HG02642 (cell line): Measurements from ENCODE around the gene KDM6B.

Source experiments
- ATAC-seq: cut with Tn5 transposase; IDR thresholded peaks from one replicate; pipeline ENCODE4 v1.9.1; 2021; ENCODE audit warnings: mild to moderate bottlenecking; ENCODE audit not compliant: unreplicated experiment, poor library complexity

Gene KDM6B

GRCh38 chr17:7839190-7839875 is 5.3 kb downstream of the KDM6B start:
- no peak for ATAC-seq

- no peak for ATAC-seq
These were observed 5.9 kb downstream of the KDM6B start for GRCh38 chr17:7839876-7840261.

- ATAC-seq = no peak
These were observed 6.4 kb downstream of the KDM6B start for GRCh38 chr17:7840441-7840840.

GRCh38 chr17:7840875-7841274 is 6.9 kb downstream of the KDM6B start:
- ATAC-seq = no peak

GRCh38 chr17:7841396-7841914 is 7.4 kb downstream of the KDM6B start:
- peak; percentile 8 for ATAC-seq

GRCh38 chr17:7841915-7842379 is 7.9 kb downstream of the KDM6B start:
- ATAC-seq = peak; percentile 31

GRCh38 chr17:7842380-7843256 is 8.6 kb downstream of the KDM6B start:
- ATAC-seq = peak; percentile 37

- ATAC-seq = no peak
These were observed 9.2 kb downstream of the KDM6B start for GRCh38 chr17:7843257-7843535.

GRCh38 chr17:7843536-7844291 is 9.7 kb downstream of the KDM6B start:
- ATAC-seq = peak; percentile 36

GRCh38 chr17:7844292-7845154 is 10.5 kb downstream of the KDM6B start:
- peak; percentile 40 for ATAC-seq

- ATAC-seq = no peak
These were observed 11.5 kb downstream of the KDM6B start for GRCh38 chr17:7845359-7846062.

- no peak for ATAC-seq
These were observed 12.2 kb downstream of the KDM6B start for GRCh38 chr17:7846063-7846735.

GRCh38 chr17:7846765-7847661 is 13.0 kb downstream of the KDM6B start:
- ATAC-seq = no peak

- ATAC-seq = no peak
These were observed 14.1 kb downstream of the KDM6B start for GRCh38 chr17:7848131-7848579.

- no peak for ATAC-seq
These were observed 14.7 kb downstream of the KDM6B start for GRCh38 chr17:7848739-7849129.

GRCh38 chr17:7849130-7849750 is 15.2 kb downstream of the KDM6B start:
- ATAC-seq = no peak

GRCh38 chr17:7849751-7850504 is 15.9 kb downstream of the KDM6B start:
- ATAC-seq = no peak
